NCI-H774 (cell line): ENCODE data around the gene TBCK.
A peak's percentile ranks its signal among the peaks of the same experiment; 100 is the strongest.
"Not testable (repeated sequence)": the region's sequence is repeated elsewhere in the genome, so short reads cannot be mapped to it uniquely, and the experiment has no call there.

Source experiments
- DNase-seq: peaks from one replicate; lab custom pipeline; 2025; lab: John Stamatoyannopoulos, UW

Gene TBCK

GRCh38 chr4:106315968-106316772 lies at the start of gene TBCK, which contains the start of gene AIMP1:
TSS of gene TBCK (minus strand) at chr4:106316209. CDS start at chr4:106308960, 7,249 bp downstream.
TSS of gene AIMP1 (plus strand) at chr4:106316550. CDS start at chr4:106325010, 8,460 bp downstream.
- DNase-seq, result peak; percentile 71

GRCh38 chr4:106365613-106366012 lies 49.6 kb upstream of the TBCK start:
- DNase-seq, result no peak

- DNase-seq, result no peak
Measured at GRCh38 chr4:106364282-106364681, 48.3 kb upstream of the TBCK start.

GRCh38 chr4:106362086-106362825 lies 46.2 kb upstream of the TBCK start:
- no peak for DNase-seq

- no peak for DNase-seq
Measured at GRCh38 chr4:106358899-106359298, 42.9 kb upstream of the TBCK start.

GRCh38 chr4:106355193-106355592 lies 39.2 kb upstream of the TBCK start:
- no peak for DNase-seq

- no peak for DNase-seq
Measured at GRCh38 chr4:106353786-106354185, 37.8 kb upstream of the TBCK start.

- no peak for DNase-seq
Measured at GRCh38 chr4:106351016-106351415, 35.0 kb upstream of the TBCK start.

- DNase-seq, result no peak
Measured at GRCh38 chr4:106347167-106347566, 31.2 kb upstream of the TBCK start.

GRCh38 chr4:106344647-106344970 lies 28.6 kb upstream of the TBCK start:
- no peak for DNase-seq

- DNase-seq, result no peak
Measured at GRCh38 chr4:106343865-106344646, 28.0 kb upstream of the TBCK start.

- DNase-seq, result no peak
Measured at GRCh38 chr4:106340774-106341173, 24.8 kb upstream of the TBCK start.

- DNase-seq, result no peak
Measured at GRCh38 chr4:106339431-106339830, 23.4 kb upstream of the TBCK start.

- no peak for DNase-seq
Measured at GRCh38 chr4:106338671-106339070, 22.7 kb upstream of the TBCK start.

- DNase-seq, result no peak
Measured at GRCh38 chr4:106337916-106338315, 21.9 kb upstream of the TBCK start.

- no peak for DNase-seq
Measured at GRCh38 chr4:106336618-106337017, 20.6 kb upstream of the TBCK start.

- DNase-seq, result no peak
Measured at GRCh38 chr4:106334741-106335470, 18.9 kb upstream of the TBCK start.

GRCh38 chr4:106333186-106333585 lies 17.2 kb upstream of the TBCK start:
- no peak for DNase-seq

GRCh38 chr4:106329041-106329618 lies 13.1 kb upstream of the TBCK start:
- DNase-seq, result no peak

- no peak for DNase-seq
Measured at GRCh38 chr4:106325800-106326199, 9.8 kb upstream of the TBCK start.

GRCh38 chr4:106323119-106323518 lies 7.1 kb upstream of the TBCK start:
- no peak for DNase-seq

- DNase-seq, result not testable (repeated sequence)
Measured at GRCh38 chr4:106321814-106322213, 5.8 kb upstream of the TBCK start.
